Measurements from ENCODE around the gene HSPA12B. TPM values are rescaled to one million over a fixed set of nuclear protein-coding genes. Genes with fewer than 3 reads are reported as not detected.
A peak's percentile ranks its signal among the peaks of the same experiment; 100 is the strongest.

The HSPA12B gene
- total RNA-seq, 6 donors from 2014 or later: 18.4 to 53.7 (median 21.5) TPM

DNA sequence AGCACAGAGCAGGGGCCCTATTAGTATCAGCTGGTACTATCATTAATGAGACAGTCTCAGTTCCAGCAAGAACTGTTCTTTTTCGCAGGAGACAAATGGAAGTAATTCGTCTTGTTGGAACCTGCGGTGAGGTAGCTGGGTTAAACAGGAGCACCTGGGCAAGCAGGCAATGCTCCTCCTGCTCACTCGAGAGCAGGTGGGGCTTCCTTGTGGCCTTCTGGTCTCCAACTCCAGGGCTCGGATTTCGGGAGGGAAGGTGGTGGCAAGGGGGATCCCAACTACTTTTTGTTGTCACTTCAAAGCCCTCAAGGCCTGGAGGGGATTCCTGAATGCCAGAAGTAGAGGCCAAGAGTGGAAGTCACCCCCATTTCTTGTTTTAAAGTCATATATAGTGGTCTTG lies 50.1 kb downstream of the HSPA12B start:
- Histone ChIP-seq H3K4me3 (no peak overlapping the region), H3K36me3 (peaks cover 0 to 18% (median 0%) of the 10 kb centered on the region in 4 donors), H3K9me3 (no peaks in the 10 kb centered on the region), H3K4me1 (peaks cover 55 to 72% (median 66%) of the 10 kb centered on the region in 4 donors), H3K27ac (peak overlapping the region in 3 of 4 donors; percentile 0 to 62 (median 48)), H3K27me3 (no peaks in the 10 kb centered on the region)
- 55 to 67% methylated on average over 2 to 6 of the region's 6 CpGs for WGBS, 2 donors
- TF ChIP-seq POLR2A (IDR thresholded peaks at IDR 0.05) (no peak), POLR2AphosphoS5 (IDR thresholded peaks at IDR 0.05) (no peak), EP300 (IDR thresholded peaks at IDR 0.05) (no peak)
- TF ChIP-seq, protein P1, sequence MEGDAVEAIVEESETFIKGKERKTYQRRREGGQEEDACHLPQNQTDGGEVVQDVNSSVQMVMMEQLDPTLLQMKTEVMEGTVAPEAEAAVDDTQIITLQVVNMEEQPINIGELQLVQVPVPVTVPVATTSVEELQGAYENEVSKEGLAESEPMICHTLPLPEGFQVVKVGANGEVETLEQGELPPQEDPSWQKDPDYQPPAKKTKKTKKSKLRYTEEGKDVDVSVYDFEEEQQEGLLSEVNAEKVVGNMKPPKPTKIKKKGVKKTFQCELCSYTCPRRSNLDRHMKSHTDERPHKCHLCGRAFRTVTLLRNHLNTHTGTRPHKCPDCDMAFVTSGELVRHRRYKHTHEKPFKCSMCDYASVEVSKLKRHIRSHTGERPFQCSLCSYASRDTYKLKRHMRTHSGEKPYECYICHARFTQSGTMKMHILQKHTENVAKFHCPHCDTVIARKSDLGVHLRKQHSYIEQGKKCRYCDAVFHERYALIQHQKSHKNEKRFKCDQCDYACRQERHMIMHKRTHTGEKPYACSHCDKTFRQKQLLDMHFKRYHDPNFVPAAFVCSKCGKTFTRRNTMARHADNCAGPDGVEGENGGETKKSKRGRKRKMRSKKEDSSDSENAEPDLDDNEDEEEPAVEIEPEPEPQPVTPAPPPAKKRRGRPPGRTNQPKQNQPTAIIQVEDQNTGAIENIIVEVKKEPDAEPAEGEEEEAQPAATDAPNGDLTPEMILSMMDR (IDR thresholded peaks at IDR 0.05): no peak
- ATAC-seq (ENCODE audit: low FRiP score in 2 of 2) (no peak), DNase-seq (no peak)

DNA sequence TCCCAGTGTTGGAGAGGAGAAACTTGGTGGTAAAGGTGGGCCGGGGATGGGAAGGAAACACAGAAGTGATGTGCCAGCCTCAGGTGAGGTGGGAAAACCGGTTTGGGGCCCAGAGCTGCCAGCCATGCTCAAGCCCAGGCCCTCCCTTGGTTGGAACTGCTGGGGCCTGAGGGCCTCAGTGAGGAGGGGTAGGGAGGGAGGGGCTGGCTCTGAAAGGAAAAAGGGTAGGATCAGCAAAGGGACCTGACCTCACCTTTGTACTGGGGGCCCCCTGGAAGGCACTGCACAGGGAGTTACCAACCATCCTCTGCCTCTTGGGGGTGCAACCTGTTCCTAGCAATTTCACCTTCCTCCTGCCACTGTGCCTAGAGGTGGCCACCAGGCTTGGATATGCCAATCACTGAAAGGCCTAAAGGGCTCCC lies 50.6 kb downstream of the HSPA12B start:
- no peak for TF ChIP-seq EP300 (IDR thresholded peaks at IDR 0.05)
- no peak for TF ChIP-seq POLR2AphosphoS5 (IDR thresholded peaks at IDR 0.05)
- TF ChIP-seq POLR2A (IDR thresholded peaks at IDR 0.05): no peak
- TF ChIP-seq, protein P1 (IDR thresholded peaks at IDR 0.05): no peak
- Histone ChIP-seq H3K9me3 (no peaks in the 10 kb centered on the region), H3K4me3 (no peak overlapping the region), H3K4me1 (peaks cover 52 to 72% (median 62%) of the 10 kb centered on the region in 4 donors), H3K27ac (peak overlapping the region in 3 of 4 donors; percentile 0 to 62 (median 48)), H3K27me3 (no peaks in the 10 kb centered on the region), H3K36me3 (peaks cover 0 to 18% (median 0%) of the 10 kb centered on the region in 4 donors)
- 53 to 66% methylated on average over 2 of the region's 2 CpGs for WGBS, 2 donors
- no peak for ATAC-seq (ENCODE audit: low FRiP score in 2 of 2)
- no peak for DNase-seq

DNA sequence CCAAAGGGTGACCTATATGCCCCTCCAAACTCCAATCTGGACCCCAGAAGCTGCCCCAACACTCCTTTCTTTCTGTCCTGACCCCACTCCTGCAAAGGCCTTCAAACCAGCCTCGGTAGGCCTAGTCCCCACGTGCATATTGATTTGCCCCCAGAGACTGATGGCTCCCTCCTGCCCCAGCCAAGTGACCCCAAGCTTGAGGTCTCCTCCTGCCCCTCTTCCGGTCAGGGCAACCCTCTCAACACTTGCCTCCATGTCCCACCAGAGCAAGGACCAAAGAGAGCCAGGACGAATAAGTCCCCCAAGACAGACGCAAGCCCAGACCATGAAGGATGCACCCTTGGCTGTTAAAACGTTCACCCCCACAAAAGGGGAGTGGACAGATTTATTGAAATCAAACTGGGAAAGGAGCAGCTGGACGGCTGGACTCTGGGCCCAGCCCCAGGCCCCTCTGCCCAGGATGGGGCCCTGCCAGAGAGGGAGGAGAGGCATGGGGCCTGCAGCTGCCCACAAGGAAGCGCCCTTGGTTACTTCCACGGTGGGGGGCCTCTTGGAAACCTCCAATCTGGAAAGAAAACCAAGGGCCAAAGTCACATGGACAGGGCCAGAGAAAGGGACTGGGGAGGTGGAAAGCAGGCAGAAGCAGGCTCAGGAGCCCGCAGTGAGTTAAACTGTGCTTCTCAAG lies 51.2 kb downstream of the HSPA12B start:
- Histone ChIP-seq H3K4me1 (peaks cover 49 to 68% (median 57%) of the 10 kb centered on the region in 4 donors), H3K4me3 (peak overlapping the region in 1 of 4 donors; percentile 80), H3K27me3 (no peaks in the 10 kb centered on the region), H3K9me3 (no peaks in the 10 kb centered on the region), H3K27ac (peak overlapping the region in 3 of 4 donors; percentile 0 to 62 (median 48)), H3K36me3 (peaks cover 0 to 18% (median 0%) of the 10 kb centered on the region in 4 donors)
- 72 to 80% methylated on average over 10 of the region's 10 CpGs for WGBS, 2 donors
- no peak for ATAC-seq (ENCODE audit: low FRiP score in 2 of 2)
- TF ChIP-seq POLR2AphosphoS5 (IDR thresholded peaks at IDR 0.05) (no peak), POLR2A (IDR thresholded peaks at IDR 0.05) (no peak)
- TF ChIP-seq, protein P1 (IDR thresholded peaks at IDR 0.05): no peak
- DNase-seq: no peak

GRCh38 chr20:3784216-3784853 lies 51.9 kb downstream of the HSPA12B start:
- H3K27ac ChIP-seq: peak overlapping the region in 3 of 4 donors; percentile 62 to 87 (median 87)
- DNase-seq (peak in 1 of 2 donors; percentile 79), ATAC-seq (ENCODE audit: low FRiP score in 2 of 2) (no peak)
- H3K4me3 ChIP-seq: peak overlapping the region in 1 of 4 donors; percentile 80
- no peaks in the 10 kb centered on the region for H3K9me3 ChIP-seq
- TF ChIP-seq POLR2AphosphoS5 (IDR thresholded peaks at IDR 0.05) (no peak), POLR2A (IDR thresholded peaks at IDR 0.05) (no peak), EP300 (IDR thresholded peaks at IDR 0.05) (no peak)
- TF ChIP-seq, protein P1 (IDR thresholded peaks at IDR 0.05): no peak
- peaks cover 49 to 64% (median 56%) of the 10 kb centered on the region in 4 donors for H3K4me1 ChIP-seq
- H3K36me3 ChIP-seq: peaks cover 0 to 18% (median 0%) of the 10 kb centered on the region in 4 donors
- H3K27me3 ChIP-seq: no peaks in the 10 kb centered on the region
- 71 to 80% methylated on average over 11 to 16 of the region's 17 CpGs for WGBS, 2 donors

Measured in upper lobe of left lung (tissue), 6 donors.